ENCODE measurements around the gene PRDM16.

- TF ChIP-seq CTCF (IDR thresholded peaks at IDR 0.05), result no peak
- no peak for TF ChIP-seq POLR2A (IDR thresholded peaks at IDR 0.05)
These were observed 95.7 kb downstream of the PRDM16 start for GRCh38 chr1:3164671-3165070.
